Activated CD8-positive, alpha-beta memory T cell treated with anti-CD3 and anti-CD28 coated beads, Interleukin-2, amount 50 U/mL, for 24 hours (primary cell): ENCODE results near the gene RCBTB2.

ENCODE experiments used
- DNase-seq: peaks from one replicate; pipeline ENCODE4 v3.0.0-alpha.2; 2020; ENCODE audit errors: extremely low read depth

The RCBTB2 gene

GRCh38 chr13:48531416-48532255 lies 1.2 kb downstream of the RCBTB2 start:
- no peak for DNase-seq

DNA sequence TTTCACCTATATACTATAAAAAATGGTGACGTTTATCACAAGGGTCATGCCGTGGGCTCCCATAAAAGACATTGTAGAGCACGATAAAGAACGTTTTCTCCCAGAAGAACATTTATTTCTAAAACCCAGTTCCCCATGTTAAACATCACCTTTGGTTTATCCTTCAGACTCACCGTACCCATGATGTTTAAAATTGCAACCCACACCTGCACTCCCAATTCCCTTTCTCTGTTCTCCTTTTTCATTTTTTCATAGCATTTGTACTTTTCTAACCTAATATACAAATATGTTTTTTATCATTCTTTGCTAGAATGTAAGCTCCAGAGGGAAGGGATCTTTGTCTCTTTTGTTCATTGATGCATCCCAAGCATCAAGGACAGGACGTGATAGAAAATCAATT lies 2.0 kb downstream of the RCBTB2 start:
- no peak for DNase-seq

- DNase-seq: no peak
Measured at GRCh38 chr13:48528720-48529119, 4.2 kb downstream of the RCBTB2 start.

DNA sequence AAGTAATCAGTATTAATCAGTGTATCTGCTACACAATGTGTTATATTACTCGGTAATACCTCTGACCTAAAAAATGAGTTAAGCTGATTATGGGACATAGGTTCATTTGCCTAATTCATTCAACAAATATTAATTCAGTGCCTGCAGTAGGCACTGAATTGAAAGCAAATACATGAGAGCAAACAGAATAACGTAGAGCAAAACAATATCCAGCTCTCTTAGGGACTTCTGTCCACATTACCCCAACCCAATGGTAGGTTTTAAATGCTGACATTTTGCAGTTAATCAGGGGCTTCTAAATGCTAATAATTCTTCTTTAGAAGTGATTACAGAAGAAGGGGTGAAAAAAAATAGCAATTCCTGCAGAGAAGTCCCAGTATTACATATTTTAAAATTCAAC lies 4.9 kb downstream of the RCBTB2 start:
- no peak for DNase-seq

DNA sequence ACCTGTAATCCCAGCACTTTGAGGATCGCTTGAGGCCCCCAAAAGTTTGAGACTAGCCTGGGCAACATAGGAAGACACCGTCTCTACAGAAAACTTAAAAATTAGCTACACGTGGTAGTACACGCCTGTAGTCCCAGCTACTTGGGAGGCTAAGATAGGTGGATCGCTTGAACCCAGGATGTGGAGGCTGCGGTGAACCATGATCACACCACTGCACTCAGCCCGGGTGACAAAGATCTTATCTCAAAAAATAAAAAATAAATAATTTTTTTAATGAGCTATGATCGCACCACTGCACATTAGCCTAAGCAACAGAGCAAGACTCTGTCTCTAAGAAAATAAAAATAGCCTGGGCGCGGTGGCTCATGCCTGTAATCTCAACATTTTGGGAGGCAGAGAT lies 6.6 kb downstream of the RCBTB2 start:
- no peak for DNase-seq

- DNase-seq: no peak
Measured at GRCh38 chr13:48518083-48518482, 14.8 kb downstream of the RCBTB2 start.

- DNase-seq: no peak
Measured at GRCh38 chr13:48515732-48516131, 17.1 kb downstream of the RCBTB2 start.

DNA sequence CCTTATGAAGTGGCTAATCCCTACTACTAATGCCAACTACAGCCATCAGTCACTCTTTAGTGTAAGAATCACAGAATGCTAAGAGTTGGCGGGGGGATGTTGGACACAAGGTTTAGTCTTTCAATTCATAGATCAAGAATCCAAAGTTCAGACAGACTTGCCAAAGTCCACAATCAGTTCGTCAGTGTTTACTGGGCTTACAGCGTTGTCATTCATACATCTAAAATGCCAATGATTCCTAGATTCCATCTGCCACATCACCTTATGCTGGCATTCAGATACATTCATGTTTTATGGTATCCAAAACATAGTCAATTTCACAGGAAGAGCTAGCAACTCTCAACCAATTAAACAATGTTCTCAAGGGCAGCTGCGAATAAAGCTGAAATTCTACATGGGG lies 18.1 kb downstream of the RCBTB2 start:
- DNase-seq: no peak

DNA sequence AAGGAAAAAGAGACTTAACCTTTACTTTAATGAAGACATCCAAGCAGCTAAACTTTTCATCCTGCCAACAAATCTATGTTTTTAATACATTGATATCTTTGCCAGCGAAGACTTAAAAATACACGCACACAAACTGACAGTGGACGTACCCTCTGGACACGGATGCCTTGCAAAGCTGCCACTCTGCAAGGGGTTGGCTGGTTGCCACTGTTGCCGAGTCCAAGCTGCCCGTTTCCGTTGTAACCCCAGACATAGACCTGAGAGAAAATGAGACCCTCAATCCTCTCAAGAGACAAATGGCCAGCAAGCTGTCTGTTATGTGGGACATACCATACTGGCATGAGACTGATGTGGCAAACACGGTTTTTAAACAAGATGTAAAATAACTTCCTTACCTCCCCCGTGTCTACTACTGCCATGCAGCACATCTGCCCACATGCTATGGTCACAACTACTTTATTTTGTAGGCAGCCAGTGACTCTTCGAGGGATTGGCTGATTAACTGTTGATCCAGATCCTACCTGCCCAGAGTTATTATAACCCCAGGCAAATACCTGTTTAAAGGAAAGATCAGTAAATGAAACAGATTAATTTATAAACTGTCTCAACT lies 21.2 kb downstream of the RCBTB2 start:
- no peak for DNase-seq

DNA sequence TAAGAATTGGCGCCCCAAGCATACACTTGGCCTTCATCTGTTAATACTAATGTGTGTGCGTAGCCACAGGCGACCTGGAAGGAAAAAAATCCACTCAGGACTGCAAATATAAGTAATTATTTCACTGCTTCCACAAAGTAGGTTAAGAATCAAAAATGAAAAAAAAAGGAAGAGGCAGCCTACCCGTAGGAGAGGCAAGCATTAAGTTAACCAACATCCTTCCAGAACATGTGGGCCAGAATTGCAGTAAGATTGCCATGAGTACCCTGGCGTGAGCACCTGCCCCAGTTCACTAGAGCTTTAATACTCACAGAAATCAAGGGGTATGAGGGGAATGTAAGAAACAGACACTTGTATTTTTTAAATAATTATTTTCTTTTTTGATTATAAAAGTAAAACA lies 22.2 kb downstream of the RCBTB2 start:
- no peak for DNase-seq

DNA sequence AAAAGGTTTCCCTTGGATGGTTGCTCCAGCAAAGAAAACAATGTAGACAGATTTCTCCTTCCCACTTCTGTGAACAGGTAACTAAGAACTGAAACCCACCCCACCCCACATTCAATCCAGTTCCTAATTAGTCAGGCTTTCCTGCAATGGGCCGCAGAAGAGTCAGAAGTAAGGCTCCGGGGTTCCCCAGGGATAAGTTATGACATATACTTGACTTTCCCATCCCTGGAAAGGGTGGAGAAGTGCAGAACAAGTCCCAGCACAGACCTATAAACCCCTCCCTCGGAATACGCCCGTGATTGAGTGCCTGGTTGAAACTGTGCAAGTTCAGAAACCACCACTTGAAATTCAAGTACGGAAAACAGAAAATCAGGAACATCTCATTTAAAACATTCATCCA lies 24.9 kb downstream of the RCBTB2 start:
- no peak for DNase-seq

DNA sequence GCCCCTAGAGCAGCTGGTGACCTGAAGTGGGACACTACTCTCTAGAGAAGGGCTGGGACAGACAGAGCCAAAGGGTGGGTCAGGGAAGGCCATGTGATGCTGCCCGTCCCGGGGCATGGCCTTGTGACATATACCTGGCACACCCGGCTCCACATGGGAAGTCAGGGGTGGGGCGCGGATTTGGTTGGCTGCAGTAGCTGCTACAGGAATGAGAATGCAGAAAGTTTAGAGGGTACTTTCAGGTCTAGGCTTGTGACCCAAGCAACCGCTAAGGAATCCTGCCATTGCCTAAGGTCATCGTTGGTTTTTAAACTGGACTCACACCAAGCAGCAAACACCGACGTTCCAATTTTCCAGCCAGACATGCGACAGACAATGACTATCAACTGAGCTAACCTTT lies 25.9 kb downstream of the RCBTB2 start:
- DNase-seq: no peak

- no peak for DNase-seq
Measured at GRCh38 chr13:48506092-48506701, 26.7 kb downstream of the RCBTB2 start.

DNA sequence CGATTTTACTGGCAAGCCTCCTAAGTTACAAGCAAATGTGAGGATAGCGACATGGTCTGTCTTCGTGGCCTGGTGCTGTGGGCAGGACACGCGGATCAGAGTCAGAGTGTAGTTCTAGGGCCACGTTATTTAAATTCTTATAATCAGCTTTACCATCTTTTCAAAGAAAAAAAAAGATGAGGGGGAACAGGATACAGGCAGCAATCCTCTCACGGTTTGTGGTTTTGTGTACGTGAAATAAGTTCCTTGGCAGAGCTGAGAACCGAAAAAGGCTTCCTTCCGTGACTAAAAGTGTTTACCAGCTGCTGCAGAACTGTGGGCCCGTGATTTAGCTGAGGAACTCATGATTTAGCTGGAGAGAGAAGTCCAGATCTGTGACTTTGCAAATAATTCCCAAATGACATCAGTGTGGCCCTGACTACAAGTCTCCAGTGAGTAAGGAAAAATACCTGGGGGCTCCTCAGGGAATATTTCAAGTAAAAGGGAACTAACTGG lies 27.2 kb downstream of the RCBTB2 start:
- no peak for DNase-seq

DNA sequence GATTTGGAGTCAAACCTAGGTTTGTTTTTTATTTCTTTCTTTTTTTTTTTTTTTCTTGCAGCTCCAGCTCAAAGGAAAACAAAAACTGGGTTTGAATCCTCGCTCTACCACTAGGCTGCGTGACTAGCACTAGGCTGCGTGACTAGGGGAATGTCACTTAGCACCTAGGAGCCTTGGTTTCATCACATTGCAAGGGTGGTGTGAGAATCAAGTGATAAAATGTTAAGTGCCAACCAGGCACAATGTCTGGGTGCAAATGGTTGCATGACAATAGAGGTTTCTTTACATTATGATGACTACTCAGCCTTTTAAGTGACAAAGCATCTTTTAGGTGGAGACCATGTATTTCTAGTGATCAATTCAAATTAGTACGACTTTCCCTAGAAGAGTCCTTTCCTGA lies 27.9 kb downstream of the RCBTB2 start:
- no peak for DNase-seq

GRCh38 chr13:48504606-48505005 lies 28.3 kb downstream of the RCBTB2 start:
- no peak for DNase-seq

- no peak for DNase-seq
Measured at GRCh38 chr13:48502601-48503319, 30.1 kb downstream of the RCBTB2 start.

GRCh38 chr13:48501705-48502104 lies 31.2 kb downstream of the RCBTB2 start:
- DNase-seq: no peak

GRCh38 chr13:48500652-48501197 lies 32.2 kb downstream of the RCBTB2 start:
- no peak for DNase-seq

- DNase-seq: no peak
Measured at GRCh38 chr13:48497669-48498068, 35.2 kb downstream of the RCBTB2 start.

DNA sequence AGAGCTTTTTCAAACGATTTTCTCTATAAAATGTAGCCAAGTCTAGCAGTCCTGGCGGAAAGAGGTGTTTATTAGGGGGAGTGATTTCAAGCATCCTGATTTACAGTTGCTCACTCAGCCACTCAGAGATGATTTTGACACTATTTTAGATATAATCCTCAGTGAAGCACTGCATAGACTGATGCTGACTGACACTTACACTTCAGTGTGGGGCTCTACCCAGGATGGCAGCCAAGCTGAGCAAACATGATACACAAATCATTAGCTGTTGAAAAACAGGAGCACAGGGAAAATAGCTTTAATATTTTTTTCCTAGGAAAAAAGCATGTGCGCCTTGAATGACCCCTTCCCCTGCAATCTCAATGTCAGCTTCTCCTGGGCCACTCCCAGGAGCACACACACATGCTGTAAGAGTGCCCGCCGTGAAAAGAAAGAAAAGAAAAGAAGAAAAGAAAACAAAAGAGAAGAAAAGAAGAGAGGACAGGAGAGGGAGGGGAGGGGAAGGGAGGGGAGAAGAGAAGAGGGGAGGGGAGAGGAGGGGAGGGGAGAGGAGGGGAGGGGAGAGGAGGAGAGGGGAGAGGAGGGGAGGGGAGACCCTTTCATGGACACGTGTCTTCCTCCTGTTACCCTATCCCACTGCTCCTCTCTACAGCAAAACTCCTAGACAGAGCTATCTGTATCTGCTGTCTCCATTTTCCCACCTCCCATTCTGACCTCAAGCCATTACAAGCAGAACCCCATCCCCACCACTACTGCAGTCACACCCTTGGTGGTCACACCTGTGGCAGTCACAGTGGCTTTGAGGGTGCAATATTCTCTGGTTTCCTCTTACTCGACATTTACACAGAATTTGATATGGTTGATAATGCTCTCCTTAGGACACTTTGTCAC lies 36.4 kb downstream of the RCBTB2 start:
- no peak for DNase-seq
